ENCODE results near the gene ABCC8.

- TF ChIP-seq CTCF (IDR thresholded peaks at IDR 0.05) (no peak), EP300 (IDR thresholded peaks at IDR 0.05; ENCODE audit: low read depth) (no peak)
These were observed 14.3 kb upstream of the ABCC8 start for GRCh38 chr11:17490938-17491337.

Measured in transverse colon (tissue), 3 donors.